Measurements from ENCODE around the gene GIMAP8.

Gene GIMAP8

DNA sequence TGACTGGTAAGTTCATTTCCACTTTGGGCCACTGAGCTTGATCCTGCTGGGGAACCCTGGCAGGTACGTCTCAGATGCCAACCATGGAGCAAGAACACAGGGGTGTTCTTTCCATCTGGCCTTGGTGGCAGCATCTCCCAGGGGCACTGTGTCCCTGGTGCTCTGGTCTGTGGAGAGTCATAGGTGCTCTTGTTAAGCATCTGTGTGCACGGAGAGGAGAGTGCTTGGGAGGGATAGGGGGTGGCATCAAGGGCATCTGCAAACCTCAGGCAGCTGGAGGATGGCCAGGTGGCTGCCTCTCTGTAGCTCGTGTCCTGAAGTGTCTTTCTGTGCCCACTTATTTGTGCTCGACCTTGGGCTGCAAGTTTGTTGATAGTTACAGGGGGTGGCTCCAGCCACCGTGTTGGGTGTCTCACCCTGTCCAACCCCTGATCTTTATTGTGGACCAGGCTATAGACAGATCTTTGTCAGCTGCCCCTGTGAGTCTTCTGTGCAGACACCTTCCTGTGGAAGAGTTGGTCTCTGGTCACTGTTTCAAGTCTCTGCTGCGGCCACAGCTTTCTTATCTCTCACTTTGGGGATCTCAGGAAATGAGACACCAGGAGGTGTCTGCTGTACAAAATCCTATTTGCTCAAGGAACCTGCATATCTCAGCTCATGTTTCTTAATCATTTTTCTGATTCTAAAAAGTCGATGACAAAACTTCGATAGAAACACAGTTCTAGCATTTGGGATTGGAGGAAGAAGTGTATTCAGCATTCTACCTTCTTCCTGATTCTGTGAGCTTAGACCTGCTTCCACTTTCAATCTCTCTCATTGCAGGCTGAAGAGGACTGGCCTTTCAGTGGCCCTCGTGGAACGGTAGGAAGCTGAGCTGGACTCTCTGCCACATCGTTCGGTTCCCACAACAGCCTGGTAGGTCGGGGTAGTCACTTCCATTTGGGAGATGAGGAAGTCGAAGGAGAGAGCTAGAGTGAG lies 17.2 kb upstream of the GIMAP8 start:
- Histone ChIP-seq H3K4me1 (ENCODE audit: control insufficient read depth, insufficient read depth, low read length) (no peaks in the 10 kb centered on the region), H3K4me3 (ENCODE audit: low read depth, low read length) (no peak overlapping the region), H3K9me3 (ENCODE audit: control insufficient read depth, insufficient read depth, low read depth, low read length) (no peaks in the 10 kb centered on the region), H3K36me3 (ENCODE audit: control insufficient read depth in 2 of 2, insufficient read depth in 1 of 2, low read length in 2 of 2) (no peaks in the 10 kb centered on the region), H3K27ac (ENCODE audit: extremely low read depth, low read depth, low read length) (no peak overlapping the region)
- TF ChIP-seq GFI1B (tag by site-specific recombination; IDR thresholded peaks at IDR 0.05) (no peak), ZSCAN16 (tag by site-specific recombination; IDR thresholded peaks at IDR 0.05) (no peak), ZNF211 (tag by site-specific recombination; IDR thresholded peaks at IDR 0.05; ENCODE audit: low read depth) (no peak), ZNF629 (tag by site-specific recombination; IDR thresholded peaks at IDR 0.05) (no peak), SP3 (tag by site-specific recombination; IDR thresholded peaks at IDR 0.05) (no peak), ZNF692 (tag by site-specific recombination; IDR thresholded peaks at IDR 0.05) (no peak)
- TF ChIP-seq, protein P1, sequence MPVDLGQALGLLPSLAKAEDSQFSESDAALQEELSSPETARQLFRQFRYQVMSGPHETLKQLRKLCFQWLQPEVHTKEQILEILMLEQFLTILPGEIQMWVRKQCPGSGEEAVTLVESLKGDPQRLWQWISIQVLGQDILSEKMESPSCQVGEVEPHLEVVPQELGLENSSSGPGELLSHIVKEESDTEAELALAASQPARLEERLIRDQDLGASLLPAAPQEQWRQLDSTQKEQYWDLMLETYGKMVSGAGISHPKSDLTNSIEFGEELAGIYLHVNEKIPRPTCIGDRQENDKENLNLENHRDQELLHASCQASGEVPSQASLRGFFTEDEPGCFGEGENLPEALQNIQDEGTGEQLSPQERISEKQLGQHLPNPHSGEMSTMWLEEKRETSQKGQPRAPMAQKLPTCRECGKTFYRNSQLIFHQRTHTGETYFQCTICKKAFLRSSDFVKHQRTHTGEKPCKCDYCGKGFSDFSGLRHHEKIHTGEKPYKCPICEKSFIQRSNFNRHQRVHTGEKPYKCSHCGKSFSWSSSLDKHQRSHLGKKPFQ (tag by site-specific recombination; IDR thresholded peaks at IDR 0.05): no peak
- CTCF ChIA-PET: interaction anchor here (0.9 kb wide), 1 partner anchor 127 kb away, joined by 3 read pairs; no protein-coding TSS in a partner anchor
- POLR2A ChIA-PET: no interaction called here

- Histone ChIP-seq H3K4me1 (ENCODE audit: control insufficient read depth, insufficient read depth, low read length) (no peaks in the 10 kb centered on the region), H3K27ac (ENCODE audit: extremely low read depth, low read depth, low read length) (no peak overlapping the region), H3K36me3 (ENCODE audit: control insufficient read depth in 2 of 2, insufficient read depth in 1 of 2, low read length in 2 of 2) (no peaks in the 10 kb centered on the region), H3K4me3 (ENCODE audit: low read depth, low read length) (no peak overlapping the region), H3K9me3 (ENCODE audit: control insufficient read depth, insufficient read depth, low read depth, low read length) (no peaks in the 10 kb centered on the region)
- no peak for TF ChIP-seq ZNF664 (tag by site-specific recombination; IDR thresholded peaks at IDR 0.05)
- no peak for TF ChIP-seq ZNF23 (tag by site-specific recombination; IDR thresholded peaks at IDR 0.05; ENCODE audit: borderline replicate concordance)
- no peak for TF ChIP-seq ZNF518A (tag by site-specific recombination; conservative IDR thresholded peaks at IDR 0.05; ENCODE audit: low read depth)
- TF ChIP-seq BCL11B (tag by site-specific recombination; IDR thresholded peaks at IDR 0.05; ENCODE audit: low read depth): no peak
- TF ChIP-seq ZNF248 (tag by site-specific recombination; IDR thresholded peaks at IDR 0.05): no peak
- no peak for TF ChIP-seq ZNF791 (tag by site-specific recombination; IDR thresholded peaks at IDR 0.05)
- no peak for TF ChIP-seq EGR2 (tag by site-specific recombination; IDR thresholded peaks at IDR 0.05; ENCODE audit: low read depth)
- POLR2A ChIA-PET: no interaction called here
- CTCF ChIA-PET: no interaction called here
Measured at GRCh38 chr7:150434240-150434639, 16.2 kb upstream of the GIMAP8 start.

Measured in HEK293 (cell line).